DOHH2 (cell line): ENCODE data around the gene CXorf38.

ENCODE experiments used
- H3F3A ChIP-seq: fragments of 200-600 bp; sonication (generic), shearing (Covaris generic); 2 replicates; pipeline ENCODE4 v1.6.0; 2016; ENCODE audit warnings: antibody characterized with exemption, mild to moderate bottlenecking; ENCODE audit not compliant: control insufficient read depth, insufficient read depth
- H3K27ac ChIP-seq: fragments of 200-600 bp; sonication (generic); 2 replicates; pipeline ENCODE4 v1.5.1; 2014; ENCODE audit warnings: low read depth, mild to moderate bottlenecking, low read length, moderate library complexity
- H3K27me3 ChIP-seq: fragments of 200-600 bp; sonication (generic); 2 replicates; pipeline ENCODE4 v1.6.1; 2014; ENCODE audit warnings: mild to moderate bottlenecking, low read length, mixed read lengths; ENCODE audit not compliant: control insufficient read depth
- H3K36me3 ChIP-seq: fragments of 200-600 bp; sonication (generic); 2 replicates; pipeline ENCODE4 v1.6.1; 2014; ENCODE audit warnings: mild to moderate bottlenecking, low read length, moderate library complexity, mixed read lengths; ENCODE audit not compliant: control insufficient read depth
- H3K4me1 ChIP-seq: fragments of 200-600 bp; sonication (generic); 2 replicates; pipeline ENCODE4 v1.6.1; 2014; ENCODE audit warnings: mild to moderate bottlenecking, low read length, mixed read lengths; ENCODE audit not compliant: control insufficient read depth
- H3K4me2 ChIP-seq: fragments of 200-600 bp; sonication (generic); 2 replicates; pipeline ENCODE4 v1.6.0; 2014; ENCODE audit warnings: mild to moderate bottlenecking, low read length, moderate library complexity
- H3K4me3 ChIP-seq: fragments of 200-600 bp; sonication (generic); 2 replicates; pipeline ENCODE4 v1.5.1; 2014; ENCODE audit warnings: mild to moderate bottlenecking, low read length, mixed read lengths
- H3K79me2 ChIP-seq: fragments of 200-600 bp; sonication (generic); 2 replicates; pipeline ENCODE4 v1.6.1; 2014; ENCODE audit warnings: mild to moderate bottlenecking, low read length, mixed read lengths; ENCODE audit not compliant: control insufficient read depth
- H3K9me2 ChIP-seq: fragments of 200-600 bp; sonication (generic); replicated peaks from 2 replicates; pipeline ENCODE4 v1.6.1; 2014; ENCODE audit warnings: mild to moderate bottlenecking, low read length, mixed read lengths; ENCODE audit not compliant: control insufficient read depth
- H3K9me3 ChIP-seq: fragments of 200-600 bp; sonication (generic); 2 replicates; pipeline ENCODE4 v1.6.1; 2014; ENCODE audit warnings: antibody characterized with exemption, low read length, mixed read lengths; ENCODE audit not compliant: control insufficient read depth, insufficient read depth
- H4K20me1 ChIP-seq: fragments of 200-600 bp; sonication (generic); 2 replicates; pipeline ENCODE4 v1.6.0; 2014; ENCODE audit warnings: low read depth, mild to moderate bottlenecking, antibody characterized with exemption, low read length, moderate library complexity; ENCODE audit not compliant: control insufficient read depth, insufficient read depth
- EZH2phosphoT487 ChIP-seq: fragments of 200-600 bp; sonication (generic); IDR thresholded peaks from 2 replicates; pipeline ENCODE4 v1.6.1; 2017; ENCODE audit warnings: borderline replicate concordance, mild to moderate bottlenecking, antibody characterized with exemption, low read length, moderate library complexity, mixed read lengths
- TF ChIP-seq, protein P1 (sequence below): fragments of 200-600 bp; sonication (generic); IDR thresholded peaks from one replicate; pipeline ENCODE4 v1.5.1; 2014; ENCODE audit warnings: antibody characterized with exemption, mild to moderate bottlenecking, low read depth, low read length; ENCODE audit not compliant: poor library complexity, severe bottlenecking

Gene CXorf38

DNA sequence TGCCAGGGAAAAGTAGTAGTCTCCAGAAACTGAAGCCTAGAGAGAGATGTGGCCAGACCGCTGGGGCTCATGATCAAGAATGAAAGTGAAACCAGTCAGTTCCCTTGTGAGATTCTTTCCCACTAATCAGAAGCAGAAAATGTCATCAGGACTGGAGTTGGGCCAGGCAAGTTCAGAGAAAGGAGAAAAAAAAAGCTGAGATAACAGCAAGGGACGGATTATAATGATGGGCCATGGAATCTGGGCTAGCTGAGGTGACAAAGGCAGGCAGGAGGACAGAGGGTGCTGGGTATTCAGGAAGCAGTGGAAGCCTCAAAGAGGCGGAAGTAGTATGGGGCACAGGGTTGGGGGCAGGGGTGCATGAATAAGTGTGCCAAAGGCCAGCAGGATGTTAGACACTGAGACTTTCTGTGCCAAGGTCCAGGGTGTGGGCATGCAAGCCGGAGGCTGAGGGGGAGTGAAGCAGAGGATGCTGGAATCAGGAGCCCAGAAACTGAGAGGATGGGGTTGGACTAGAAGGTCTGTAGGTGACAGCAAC is 2.5 kb downstream of the CXorf38 start:
- Histone ChIP-seq H3K27me3 (no peaks in the 10 kb centered on the region), H3K27ac (peak overlapping the region; percentile 57), H3K79me2 (peaks cover 55% of the 10 kb centered on the region), H3K4me1 (peaks cover 23% of the 10 kb centered on the region), H3F3A (no peaks in the 10 kb centered on the region), H4K20me1 (no peaks in the 10 kb centered on the region), H3K4me3 (peak overlapping the region; percentile 76), H3K9me3 (no peaks in the 10 kb centered on the region), H3K9me2 (no peaks in the 10 kb centered on the region), H3K4me2 (peak overlapping the region; percentile 69), H3K36me3 (peaks cover 6% of the 10 kb centered on the region; the same call in 1 of the 2 replicates)
- no peak for TF ChIP-seq EZH2phosphoT487
- TF ChIP-seq, protein P1, sequence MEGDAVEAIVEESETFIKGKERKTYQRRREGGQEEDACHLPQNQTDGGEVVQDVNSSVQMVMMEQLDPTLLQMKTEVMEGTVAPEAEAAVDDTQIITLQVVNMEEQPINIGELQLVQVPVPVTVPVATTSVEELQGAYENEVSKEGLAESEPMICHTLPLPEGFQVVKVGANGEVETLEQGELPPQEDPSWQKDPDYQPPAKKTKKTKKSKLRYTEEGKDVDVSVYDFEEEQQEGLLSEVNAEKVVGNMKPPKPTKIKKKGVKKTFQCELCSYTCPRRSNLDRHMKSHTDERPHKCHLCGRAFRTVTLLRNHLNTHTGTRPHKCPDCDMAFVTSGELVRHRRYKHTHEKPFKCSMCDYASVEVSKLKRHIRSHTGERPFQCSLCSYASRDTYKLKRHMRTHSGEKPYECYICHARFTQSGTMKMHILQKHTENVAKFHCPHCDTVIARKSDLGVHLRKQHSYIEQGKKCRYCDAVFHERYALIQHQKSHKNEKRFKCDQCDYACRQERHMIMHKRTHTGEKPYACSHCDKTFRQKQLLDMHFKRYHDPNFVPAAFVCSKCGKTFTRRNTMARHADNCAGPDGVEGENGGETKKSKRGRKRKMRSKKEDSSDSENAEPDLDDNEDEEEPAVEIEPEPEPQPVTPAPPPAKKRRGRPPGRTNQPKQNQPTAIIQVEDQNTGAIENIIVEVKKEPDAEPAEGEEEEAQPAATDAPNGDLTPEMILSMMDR = no peak

DNA sequence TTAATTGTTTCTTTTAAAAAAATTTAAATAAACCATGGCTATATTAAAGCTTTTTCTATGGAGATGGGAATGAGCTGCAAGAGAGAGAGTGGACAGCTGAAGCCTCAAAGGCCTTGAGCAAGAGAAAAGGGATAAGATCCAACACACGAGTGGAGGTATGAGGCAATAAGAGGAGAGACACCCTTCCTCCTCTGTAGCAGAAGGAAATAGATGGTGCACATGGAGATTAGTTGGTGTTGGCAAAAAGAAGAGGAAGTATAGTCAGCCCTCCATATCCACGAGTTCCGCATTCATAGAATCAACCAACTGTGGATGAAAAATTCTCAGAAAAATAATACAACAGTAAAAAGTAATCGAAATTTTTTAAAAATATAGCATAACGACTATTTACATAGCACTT is 3.2 kb downstream of the CXorf38 start:
- H3K36me3 ChIP-seq = peaks cover 9% of the 10 kb centered on the region; the same call in 1 of the 2 replicates
- peaks cover 23% of the 10 kb centered on the region for H3K4me1 ChIP-seq
- H3K27ac ChIP-seq = peak overlapping the region; percentile 57
- H3K4me3 ChIP-seq = peak overlapping the region; percentile 76
- H3K9me2 ChIP-seq = no peaks in the 10 kb centered on the region
- no peaks in the 10 kb centered on the region for H3F3A ChIP-seq
- TF ChIP-seq, protein P1 = no peak
- no peak for TF ChIP-seq EZH2phosphoT487
- peaks cover 59% of the 10 kb centered on the region for H3K79me2 ChIP-seq
- H3K9me3 ChIP-seq = no peaks in the 10 kb centered on the region
- no peaks in the 10 kb centered on the region for H3K27me3 ChIP-seq
- no peaks in the 10 kb centered on the region for H4K20me1 ChIP-seq
- H3K4me2 ChIP-seq = peak overlapping the region; percentile 69

DNA sequence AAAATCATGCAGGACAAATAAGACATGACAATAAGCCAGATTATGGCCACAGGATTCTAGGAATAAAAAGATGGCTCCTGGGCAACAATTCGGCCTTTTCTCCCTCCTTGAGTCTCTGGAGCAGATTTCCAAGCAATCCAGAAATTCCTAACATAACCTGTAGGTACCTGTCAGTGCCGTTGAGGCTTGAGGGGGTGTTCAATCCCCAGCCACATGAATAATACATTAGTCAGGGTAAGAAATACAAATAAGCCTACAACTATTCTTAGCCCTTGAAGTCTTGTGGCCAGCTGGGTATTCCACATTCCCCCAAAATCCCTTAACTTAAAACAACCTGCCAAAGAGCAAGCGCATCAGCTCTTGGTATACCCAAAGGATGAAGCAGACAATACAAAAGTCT is 9.7 kb downstream of the CXorf38 start:
- Histone ChIP-seq H3K79me2 (peaks cover 16% of the 10 kb centered on the region), H3K4me3 (no peak overlapping the region), H3K36me3 (peaks cover 54% of the 10 kb centered on the region), H3K27me3 (no peaks in the 10 kb centered on the region), H3K4me1 (peaks cover 4% of the 10 kb centered on the region; the same call in 1 of the 2 replicates), H3K9me2 (no peaks in the 10 kb centered on the region), H3F3A (no peaks in the 10 kb centered on the region), H3K9me3 (no peaks in the 10 kb centered on the region), H3K4me2 (no peak overlapping the region), H3K27ac (no peak overlapping the region), H4K20me1 (no peaks in the 10 kb centered on the region)
- TF ChIP-seq, protein P1 = no peak
- TF ChIP-seq EZH2phosphoT487 = no peak
